ENCODE measurements around the gene ZNF644.

The ZNF644 gene

GRCh38 chr1:91020967-91021685 lies 709 bp downstream of the ZNF644 start:
- DNase-seq: no peak

GRCh38 chr1:91020486-91020885 lies 1.3 kb downstream of the ZNF644 start:
- no peak for DNase-seq

- no peak for DNase-seq
Measured at GRCh38 chr1:91018006-91018405, 3.8 kb downstream of the ZNF644 start.

- no peak for DNase-seq
Measured at GRCh38 chr1:91015794-91016550, 5.9 kb downstream of the ZNF644 start.

- DNase-seq: no peak
Measured at GRCh38 chr1:91015358-91015780, 6.5 kb downstream of the ZNF644 start.

DNA sequence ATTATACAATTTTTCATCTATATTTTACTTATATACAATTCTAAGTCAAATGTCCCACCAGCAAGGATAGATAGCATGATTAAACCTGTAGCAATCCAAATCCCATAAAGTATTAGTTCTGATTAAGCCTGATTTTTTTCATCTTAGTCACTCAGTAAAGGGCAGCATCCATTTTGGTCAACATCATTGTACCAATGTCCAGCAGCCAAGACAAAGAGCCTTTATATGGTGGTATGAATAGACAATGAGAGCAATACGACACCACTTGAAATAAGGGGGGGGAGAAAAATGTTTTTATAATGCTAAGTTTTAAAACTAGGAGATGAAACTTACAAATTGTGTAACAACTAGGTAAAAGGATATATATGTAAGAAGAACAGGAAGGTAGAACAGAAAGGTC lies 7.4 kb downstream of the ZNF644 start:
- no peak for DNase-seq

DNA sequence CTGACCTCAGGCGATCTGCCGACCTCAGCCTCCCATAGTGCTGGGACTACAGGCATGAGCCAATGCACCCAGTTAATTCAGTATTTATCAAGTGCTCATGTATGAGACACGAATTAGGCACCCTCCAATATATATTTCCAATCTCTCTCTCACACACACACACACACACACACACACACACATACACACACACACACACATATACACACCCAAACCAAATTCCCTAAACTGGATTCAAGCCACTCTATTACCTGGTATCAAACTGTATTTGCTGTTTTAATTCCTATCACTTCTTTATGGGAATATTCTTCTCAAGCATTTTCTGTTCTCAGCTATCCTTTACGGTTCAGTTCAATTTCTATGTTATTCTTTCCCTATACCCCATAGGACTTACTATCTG lies 8.5 kb downstream of the ZNF644 start:
- DNase-seq: no peak

DNA sequence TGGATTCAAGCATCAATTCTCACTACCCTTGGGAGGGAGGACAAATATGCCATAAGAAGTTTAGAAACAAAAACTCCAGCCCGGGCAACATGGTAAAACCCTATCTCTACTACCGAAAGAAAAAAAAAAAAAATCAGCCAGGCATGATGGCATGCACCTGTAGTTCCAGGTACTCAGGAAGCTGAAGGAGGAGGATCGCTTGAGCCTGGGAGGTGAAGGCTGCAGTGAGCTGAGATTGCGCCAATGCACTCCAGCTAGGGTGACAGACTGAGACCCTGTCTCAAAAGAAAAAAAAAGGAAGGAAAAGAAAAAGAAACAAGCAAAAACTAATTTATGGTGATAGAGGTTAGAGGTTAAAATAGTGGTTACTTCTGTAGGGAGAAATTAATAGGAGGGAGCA lies 9.6 kb downstream of the ZNF644 start:
- DNase-seq: no peak

- DNase-seq: no peak
Measured at GRCh38 chr1:91011726-91012125, 10.1 kb downstream of the ZNF644 start.

GRCh38 chr1:91007827-91008226 lies 14.0 kb downstream of the ZNF644 start:
- no peak for DNase-seq

DNA sequence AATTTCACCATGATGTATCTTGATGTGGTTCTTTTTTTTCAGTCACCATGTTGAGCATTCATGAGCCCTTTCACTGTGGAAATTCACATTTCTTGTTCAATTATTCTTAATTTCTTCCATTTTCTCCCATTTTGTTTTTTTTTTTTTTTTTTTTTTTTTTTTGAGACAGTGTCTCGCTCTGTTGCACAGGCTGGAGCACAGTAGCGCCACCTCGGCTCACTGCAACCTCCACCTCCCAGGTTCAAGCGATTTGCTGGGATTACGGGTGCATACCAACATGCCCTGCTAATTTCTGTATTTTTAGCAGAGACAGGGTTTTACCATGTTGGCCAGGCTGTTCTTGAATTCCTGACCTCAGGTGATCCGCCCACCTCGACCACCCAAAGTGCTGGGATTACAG lies 14.7 kb downstream of the ZNF644 start:
- no peak for DNase-seq

DNA sequence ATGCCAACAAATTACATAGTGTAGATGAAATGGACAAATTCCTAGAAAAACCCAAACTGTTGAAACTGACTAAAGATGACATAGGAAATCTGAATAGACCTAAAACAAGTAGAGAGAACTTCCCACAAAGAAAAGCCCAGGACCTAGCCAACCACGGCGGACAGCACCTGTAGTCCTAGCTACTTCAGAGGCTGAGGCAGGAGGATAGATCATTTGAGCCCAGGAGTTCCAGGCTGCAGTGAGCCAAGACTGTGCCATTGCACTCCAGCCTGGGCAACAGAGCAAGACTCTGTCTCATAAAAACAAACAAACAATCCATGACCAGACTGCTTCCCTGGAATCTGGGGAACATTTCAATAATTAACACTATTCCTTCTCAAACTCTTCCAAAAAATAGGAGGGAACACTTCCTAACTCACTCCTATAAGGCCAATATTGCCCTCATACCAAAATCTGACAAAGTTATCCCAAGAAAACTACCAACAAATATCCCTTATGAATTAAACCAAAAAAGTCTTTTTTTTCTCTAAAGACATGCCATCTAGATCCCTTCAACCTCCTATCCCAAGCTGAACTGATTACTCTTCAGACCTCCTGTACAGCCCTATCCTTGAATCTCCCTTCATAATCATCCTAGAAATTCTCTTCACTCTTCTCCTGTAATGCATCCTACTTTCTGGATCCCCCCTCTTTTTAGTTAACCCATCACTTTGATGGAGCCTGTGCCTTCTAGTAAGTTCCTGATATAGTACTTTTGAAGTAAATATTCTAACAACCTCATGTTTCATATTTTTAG lies 15.5 kb downstream of the ZNF644 start:
- DNase-seq: no peak

GRCh38 chr1:91005285-91005684 lies 16.6 kb downstream of the ZNF644 start:
- DNase-seq: no peak

- DNase-seq: no peak
Measured at GRCh38 chr1:91004145-91004544, 17.7 kb downstream of the ZNF644 start.

DNA sequence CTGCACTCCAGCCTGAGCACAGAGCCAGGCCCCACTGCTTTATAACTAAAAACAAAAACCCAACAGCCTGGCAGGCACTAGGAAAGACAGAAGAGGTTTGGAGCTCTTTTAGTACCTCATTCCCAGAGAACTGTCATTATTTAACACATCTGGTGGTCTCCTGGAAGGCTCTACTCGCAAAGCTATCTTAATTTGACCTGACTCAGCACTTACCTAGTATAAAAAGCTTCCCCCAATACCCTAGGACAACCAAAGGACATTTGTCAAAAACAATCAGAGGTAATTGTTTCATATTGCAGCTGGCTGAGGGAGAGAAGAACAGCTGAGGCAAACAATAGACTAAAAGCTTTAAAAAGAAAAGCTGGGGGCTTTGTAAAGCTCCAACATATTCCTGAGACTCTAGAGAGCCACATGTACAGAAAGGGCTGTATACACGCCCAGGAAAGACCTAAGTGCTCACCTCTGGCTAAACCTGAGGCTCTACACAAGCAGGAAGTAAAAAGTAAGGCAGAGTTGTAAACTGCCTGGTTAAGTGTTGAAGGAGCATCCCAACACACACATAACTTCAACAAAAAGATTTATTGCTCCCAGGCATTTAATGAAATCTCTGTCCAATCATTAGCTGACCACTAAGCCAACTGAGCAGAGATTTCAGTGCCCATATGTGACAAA lies 25.0 kb downstream of the ZNF644 start:
- DNase-seq: no peak

- DNase-seq: no peak
Measured at GRCh38 chr1:90995311-90995894, 26.4 kb downstream of the ZNF644 start.

DNA sequence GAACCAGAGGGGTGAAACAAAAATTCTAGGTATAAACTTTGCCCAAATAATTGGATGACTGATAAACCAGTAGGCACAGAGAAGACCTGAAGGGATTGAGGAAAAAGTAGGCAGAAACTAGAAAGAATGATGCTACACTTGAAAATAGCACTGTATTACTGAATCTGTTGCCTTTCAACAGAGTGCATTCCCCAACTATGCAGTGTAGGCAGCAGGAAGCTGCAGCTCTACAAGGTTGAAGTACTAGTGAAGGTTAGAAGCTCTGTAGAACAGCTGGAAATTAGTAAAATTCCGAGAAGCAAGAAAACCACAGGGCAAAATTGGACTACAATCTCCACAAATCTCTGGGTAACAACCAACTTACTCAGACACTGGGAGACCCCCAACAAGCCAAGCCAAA lies 27.4 kb downstream of the ZNF644 start:
- no peak for DNase-seq

DNA sequence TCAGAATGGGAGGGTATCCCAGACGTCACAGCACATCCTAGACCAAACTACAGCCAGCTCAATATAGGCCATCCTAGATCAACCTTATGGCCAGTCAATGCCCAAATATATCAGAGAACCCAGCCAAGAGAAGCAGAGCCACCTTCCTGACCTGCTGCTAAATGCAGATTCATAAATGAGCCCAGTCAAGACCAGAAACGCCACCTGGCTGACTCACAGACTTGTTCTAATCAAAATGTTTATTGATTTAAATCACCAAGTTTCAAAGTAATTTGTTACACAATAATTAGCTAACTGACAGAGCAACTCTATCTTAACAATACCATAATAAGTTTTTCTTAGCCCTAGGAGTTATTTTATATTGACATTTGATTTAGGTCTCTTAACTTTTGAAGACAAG lies 28.6 kb downstream of the ZNF644 start:
- DNase-seq: no peak

- DNase-seq: no peak
Measured at GRCh38 chr1:90990779-90991178, 31.1 kb downstream of the ZNF644 start.

DNA sequence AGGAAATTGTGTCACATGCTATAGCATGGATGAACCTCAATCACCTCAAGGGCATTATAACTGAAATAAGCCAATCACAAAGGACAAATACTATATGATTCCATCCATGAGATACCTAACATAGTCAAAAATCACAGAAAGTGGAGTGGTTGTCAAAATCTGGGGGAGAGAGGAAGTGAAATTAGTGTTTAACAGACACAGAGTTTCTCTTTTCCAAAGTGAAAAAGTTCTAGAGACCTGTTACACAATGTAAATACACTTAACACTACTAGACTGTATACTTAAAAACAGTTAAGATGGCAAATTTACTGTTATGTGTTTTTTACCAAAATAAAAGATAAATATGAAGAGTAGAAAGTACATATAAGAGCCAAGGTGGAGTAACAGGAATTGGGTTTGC lies 31.8 kb downstream of the ZNF644 start:
- no peak for DNase-seq

DNA sequence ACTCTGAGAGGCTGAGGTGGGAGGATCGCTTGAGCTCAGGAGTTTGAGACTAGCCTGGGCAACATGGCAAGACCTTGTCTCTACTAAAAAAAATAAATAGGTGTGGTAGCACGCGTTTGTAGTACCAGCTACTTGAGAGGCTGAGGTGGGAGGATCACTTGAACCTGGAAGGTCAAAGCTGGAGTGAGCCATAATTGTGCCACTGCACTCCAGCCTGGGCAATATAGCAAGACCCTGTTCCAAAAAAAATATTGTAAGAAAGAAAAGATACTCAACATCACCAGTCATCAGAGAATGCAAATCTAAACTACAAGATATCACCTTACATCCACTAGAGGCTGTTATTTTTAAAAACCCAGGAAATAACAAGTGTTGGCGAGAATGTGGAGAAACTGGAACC lies 32.5 kb downstream of the ZNF644 start:
- DNase-seq: no peak

DNA sequence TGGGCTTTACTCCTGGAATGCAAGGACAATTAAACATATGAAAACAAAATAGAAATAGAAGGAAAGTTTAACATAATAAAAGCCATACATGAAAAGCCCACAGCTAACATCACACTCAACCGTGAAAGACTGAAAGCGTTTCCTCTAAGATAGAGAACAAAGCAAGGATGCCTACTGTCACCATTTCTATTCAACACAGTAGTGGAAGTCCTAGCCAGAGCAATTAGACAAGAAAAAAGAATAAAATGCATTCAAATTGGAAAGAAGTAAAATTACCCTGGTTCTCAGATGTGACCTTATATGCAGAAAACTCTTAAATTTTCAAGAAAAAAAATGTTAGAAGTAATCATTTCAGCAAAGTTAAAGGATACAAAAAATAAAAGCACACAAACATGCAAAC lies 34.0 kb downstream of the ZNF644 start:
- DNase-seq: no peak

- no peak for DNase-seq
Measured at GRCh38 chr1:90986953-90987352, 34.9 kb downstream of the ZNF644 start.

All from GOT3 (cell line).